Astrocyte (in vitro differentiated cells and primary cell): ENCODE results near the gene LRRC4C. TPM values are rescaled to one million over a fixed set of nuclear protein-coding genes. Genes with fewer than 3 reads are reported as not detected.

ENCODE experiments used
- DNase-seq: peaks from one replicate; pipeline ENCODE4 v3.0.0-alpha.2; 2010; ENCODE audit warnings: low read depth
- FAIRE-seq: peaks from 2 replicates; lab custom pipeline; 2011; peaks lifted over from hg19 to GRCh38; lab: Jason Lieb, UNC
- H2AFZ ChIP-seq: 2 replicates; pipeline ENCODE4 v1.6.0; 2012; ENCODE audit warnings: low read depth, low read length, inconsistent platforms
- H3K27ac ChIP-seq: 2 replicates; pipeline ENCODE4 v1.5.1; 2011; ENCODE audit warnings: low read depth, low read length, inconsistent platforms
- H3K27me3 ChIP-seq: 2 replicates; pipeline ENCODE4 v1.6.0; 2011; ENCODE audit warnings: low read length, inconsistent platforms; ENCODE audit not compliant: insufficient read depth
- H3K36me3 ChIP-seq: 2 replicates; pipeline ENCODE4 v1.5.1; 2011; ENCODE audit warnings: low read length, inconsistent platforms; ENCODE audit not compliant: insufficient read depth
- H3K4me1 ChIP-seq: 2 replicates; pipeline ENCODE4 v1.5.1; 2011; ENCODE audit warnings: low read length, inconsistent platforms; ENCODE audit not compliant: insufficient read depth
- H3K4me2 ChIP-seq: 2 replicates; pipeline ENCODE4 v1.6.0; 2012; ENCODE audit warnings: low read length, inconsistent platforms
- H3K4me3 ChIP-seq: 2 replicates; pipeline ENCODE4 v1.5.1; 2011; ENCODE audit warnings: low read depth, mild to moderate bottlenecking, low read length, inconsistent platforms; ENCODE audit not compliant: insufficient read depth
- H3K79me2 ChIP-seq: 2 replicates; pipeline ENCODE4 v1.6.0; 2012; ENCODE audit warnings: mild to moderate bottlenecking, low read length, inconsistent platforms; ENCODE audit not compliant: insufficient read depth
- H3K9ac ChIP-seq: 2 replicates; pipeline ENCODE4 v1.6.0; 2012; ENCODE audit warnings: mild to moderate bottlenecking, low read length, inconsistent platforms
- H3K9me3 ChIP-seq: 2 replicates; pipeline ENCODE4 v1.5.1; 2012; ENCODE audit warnings: low read depth, mild to moderate bottlenecking, low read length, inconsistent platforms; ENCODE audit not compliant: insufficient read depth
- H4K20me1 ChIP-seq: 2 replicates; pipeline ENCODE4 v1.6.0; 2012; ENCODE audit warnings: low read length, inconsistent platforms; ENCODE audit not compliant: insufficient read depth
- H3K27ac Mint-ChIP-seq: one replicate; pipeline ENCODE4 v1.8.0; 2021; ENCODE audit warnings: mild to moderate bottlenecking, mixed read lengths; ENCODE audit not compliant: unreplicated experiment
- H3K27me3 Mint-ChIP-seq: one replicate; pipeline ENCODE4 v1.8.0; 2021; ENCODE audit warnings: low read depth, mixed read lengths; ENCODE audit not compliant: unreplicated experiment
- H3K36me3 Mint-ChIP-seq: one replicate; pipeline ENCODE4 v1.8.0; 2021; ENCODE audit warnings: low read depth, mixed read lengths; ENCODE audit not compliant: unreplicated experiment
- H3K4me1 Mint-ChIP-seq: one replicate; pipeline ENCODE4 v1.8.0; 2021; ENCODE audit warnings: low read depth, mixed read lengths; ENCODE audit not compliant: unreplicated experiment
- H3K4me3 Mint-ChIP-seq: one replicate; pipeline ENCODE4 v1.8.0; 2021; ENCODE audit warnings: mild to moderate bottlenecking, moderate library complexity, mixed read lengths; ENCODE audit not compliant: unreplicated experiment
- H3K9me3 Mint-ChIP-seq: one replicate; pipeline ENCODE4 v1.8.0; 2021; ENCODE audit warnings: mild to moderate bottlenecking, mixed read lengths; ENCODE audit not compliant: unreplicated experiment
- CTCF ChIP-seq: IDR thresholded peaks from 2 replicates; pipeline ENCODE4 v1.5.1; 2011; ENCODE audit warnings: low read depth, mild to moderate bottlenecking, inconsistent platforms, low read length, moderate library complexity; ENCODE audit not compliant: insufficient read depth
- EZH2 ChIP-seq: IDR thresholded peaks from 2 replicates; pipeline ENCODE4 v1.6.1; 2012; ENCODE audit warnings: mild to moderate bottlenecking, low read length, inconsistent platforms; ENCODE audit not compliant: insufficient read depth
- total RNA-seq: library from RNA; stranded (reverse); gene quantifications from 2 replicates; pipeline ENCODE4 v1.2.1, GENCODE V29; 2021

LRRC4C gene
- total RNA-seq, 1 donor from 2014 or later = 9.0 TPM

GRCh38 chr11:40119661-40120060 is 1339.8 kb downstream of the LRRC4C start:
- Histone ChIP-seq H3K36me3 (no peaks in the 10 kb centered on the region), H3K9me3 (peaks cover 4% of the 10 kb centered on the region), H3K79me2 (no peaks in the 10 kb centered on the region), H3K9ac (no peak overlapping the region), H3K4me1 (no peaks in the 10 kb centered on the region), H2AFZ (no peak overlapping the region), H3K4me3 (no peak overlapping the region), H3K27me3 (no peaks in the 10 kb centered on the region), H3K4me2 (no peak overlapping the region), H4K20me1 (no peaks in the 10 kb centered on the region), H3K27ac (no peak overlapping the region)
- FAIRE-seq (no peak), DNase-seq (no peak)
- Mint-ChIP-seq H3K4me3 (no peak overlapping the region), H3K9me3 (peaks cover 6% of the 10 kb centered on the region), H3K27ac (no peak overlapping the region), H3K36me3 (peaks cover 17% of the 10 kb centered on the region), H3K27me3 (no peaks in the 10 kb centered on the region), H3K4me1 (no peaks in the 10 kb centered on the region)
- no peak for TF ChIP-seq CTCF
- TF ChIP-seq EZH2 = no peak

- no peak overlapping the region for H2AFZ ChIP-seq
- H3K27me3 Mint-ChIP-seq = no peaks in the 10 kb centered on the region
- H3K27ac Mint-ChIP-seq = no peak overlapping the region
- no peaks in the 10 kb centered on the region for H3K79me2 ChIP-seq
- DNase-seq (no peak), FAIRE-seq (no peak)
- no peak for TF ChIP-seq EZH2
- no peak for TF ChIP-seq CTCF
- no peaks in the 10 kb centered on the region for H3K4me1 ChIP-seq
- H4K20me1 ChIP-seq = no peaks in the 10 kb centered on the region
- H3K4me1 Mint-ChIP-seq = no peaks in the 10 kb centered on the region
- H3K36me3 Mint-ChIP-seq = peaks cover 24% of the 10 kb centered on the region
- no peak overlapping the region for H3K4me3 Mint-ChIP-seq
- H3K4me2 ChIP-seq = no peak overlapping the region
- H3K27ac ChIP-seq = no peak overlapping the region
- H3K4me3 ChIP-seq = no peak overlapping the region
- H3K9me3 Mint-ChIP-seq = peaks cover 7% of the 10 kb centered on the region
- no peaks in the 10 kb centered on the region for H3K27me3 ChIP-seq
- peaks cover 6% of the 10 kb centered on the region for H3K9me3 ChIP-seq
- no peaks in the 10 kb centered on the region for H3K36me3 ChIP-seq
- no peak overlapping the region for H3K9ac ChIP-seq
Measured at GRCh38 chr11:40118780-40119179, 1340.7 kb downstream of the LRRC4C start.

- H3K4me1 Mint-ChIP-seq = no peaks in the 10 kb centered on the region
- Histone ChIP-seq H3K9ac (no peak overlapping the region), H4K20me1 (no peaks in the 10 kb centered on the region), H3K4me3 (no peak overlapping the region), H3K4me2 (no peak overlapping the region), H3K79me2 (no peaks in the 10 kb centered on the region), H3K27me3 (no peaks in the 10 kb centered on the region), H3K36me3 (no peaks in the 10 kb centered on the region), H3K27ac (no peak overlapping the region), H3K9me3 (peaks cover 6% of the 10 kb centered on the region), H2AFZ (no peak overlapping the region), H3K4me1 (no peaks in the 10 kb centered on the region)
- no peak overlapping the region for H3K4me3 Mint-ChIP-seq
- peaks cover 7% of the 10 kb centered on the region for H3K9me3 Mint-ChIP-seq
- H3K36me3 Mint-ChIP-seq = peaks cover 22% of the 10 kb centered on the region
- FAIRE-seq (no peak), DNase-seq (no peak)
- no peak for TF ChIP-seq EZH2
- no peak for TF ChIP-seq CTCF
- no peak overlapping the region for H3K27ac Mint-ChIP-seq
- no peaks in the 10 kb centered on the region for H3K27me3 Mint-ChIP-seq
Measured at GRCh38 chr11:40118026-40118425, 1341.4 kb downstream of the LRRC4C start.
